Neural cell (in vitro differentiated cells): Measurements from ENCODE around the gene ARMC9.

Experiments
- CTCF ChIP-seq: fragments of 450-650 bp; IDR thresholded peaks from 2 replicates; pipeline ENCODE4 v1.5.1; 2014; ENCODE audit warnings: antibody characterized with exemption, mild to moderate bottlenecking, moderate library complexity; ENCODE audit not compliant: poor library complexity, severe bottlenecking
- EZH2 ChIP-seq: fragments of 200-600, 300-800 bp; shearing (Covaris generic), sonication (generic); IDR thresholded peaks from 2 replicates; pipeline ENCODE4 v1.6.1; 2014; ENCODE audit warnings: antibody characterized with exemption, low read length, borderline replicate concordance, mild to moderate bottlenecking; ENCODE audit not compliant: insufficient read depth, poor library complexity, severe bottlenecking
- POLR2AphosphoS5 ChIP-seq: IDR thresholded peaks from 2 replicates; pipeline ENCODE4 v1.6.1; 2012
- SMC3 ChIP-seq: fragments of 450-650 bp; conservative IDR thresholded peaks from 2 replicates; pipeline ENCODE4 v1.6.1; 2014; ENCODE audit warnings: antibody characterized with exemption, mild to moderate bottlenecking, moderate library complexity; ENCODE audit not compliant: poor library complexity

GRCh38 chr2:231337807-231338759 lies 139.7 kb downstream of the ARMC9 start:
- no peak for TF ChIP-seq CTCF
- no peak for TF ChIP-seq SMC3
- no peak for TF ChIP-seq EZH2
- TF ChIP-seq POLR2AphosphoS5: no peak
